Mesendoderm (in vitro differentiated cells): Measurements from ENCODE around the gene IMP4.

Experiments used
- DNase-seq: peaks from one replicate; pipeline ENCODE4 v3.0.0; 2013
- H2AK5ac ChIP-seq: 2 replicates; pipeline ENCODE4 v1.6.1; 2013; ENCODE audit warnings: low read length, inconsistent platforms
- H2BK120ac ChIP-seq: 2 replicates; pipeline ENCODE4 v1.6.1; 2013; ENCODE audit warnings: low read depth, mild to moderate bottlenecking, low read length, moderate library complexity, mixed read lengths
- H2BK15ac ChIP-seq: replicated peaks from 2 replicates; pipeline ENCODE4 v1.6.1; 2013; ENCODE audit warnings: low read depth, mild to moderate bottlenecking, moderate library complexity
- H2BK5ac ChIP-seq: 2 replicates; pipeline ENCODE4 v1.6.1; 2013; ENCODE audit warnings: low read length, inconsistent platforms
- H3K18ac ChIP-seq: 2 replicates; pipeline ENCODE4 v1.6.1; 2013; ENCODE audit warnings: mild to moderate bottlenecking, low read length, mixed read lengths
- H3K23ac ChIP-seq: one replicate; pipeline ENCODE4 v1.6.1; 2013; ENCODE audit warnings: low read length
- H3K27ac ChIP-seq: 2 replicates; pipeline ENCODE4 v1.5.1; 2013; ENCODE audit warnings: low read depth, mild to moderate bottlenecking, inconsistent platforms, low read length, moderate library complexity
- H3K27me3 ChIP-seq: 2 replicates; pipeline ENCODE4 v1.6.1; 2013; ENCODE audit warnings: low read length, control low read depth, mild to moderate bottlenecking, inconsistent platforms; ENCODE audit not compliant: insufficient read depth, poor library complexity
- H3K36me3 ChIP-seq: 2 replicates; pipeline ENCODE4 v1.6.1; 2013; ENCODE audit warnings: low read length, inconsistent platforms; ENCODE audit not compliant: control insufficient read depth, insufficient read depth
- H3K4ac ChIP-seq: one replicate; pipeline ENCODE4 v1.6.1; 2013; ENCODE audit warnings: low read depth, mild to moderate bottlenecking, low read length, moderate library complexity
- H3K4me1 ChIP-seq: 2 replicates; pipeline ENCODE4 v1.6.1; 2013; ENCODE audit warnings: low read depth, low read length, inconsistent platforms; ENCODE audit not compliant: control insufficient read depth
- H3K4me2 ChIP-seq: 2 replicates; pipeline ENCODE4 v1.6.1; 2013; ENCODE audit warnings: low read length
- H3K4me3 ChIP-seq: 2 replicates; pipeline ENCODE4 v1.5.1; 2013; ENCODE audit warnings: mild to moderate bottlenecking, low read length
- H3K56ac ChIP-seq: one replicate; pipeline ENCODE4 v1.6.1; 2013; ENCODE audit warnings: low read length
- H3K79me1 ChIP-seq: 2 replicates; pipeline ENCODE4 v1.6.1; 2013; ENCODE audit warnings: low read length, inconsistent platforms
- H3K79me2 ChIP-seq: 2 replicates; pipeline ENCODE4 v1.6.1; 2013; ENCODE audit warnings: mild to moderate bottlenecking, low read length; ENCODE audit not compliant: control insufficient read depth, insufficient read depth
- H3K9ac ChIP-seq: 2 replicates; pipeline ENCODE4 v1.6.1; 2013; ENCODE audit warnings: low read length, inconsistent platforms
- H4K5ac ChIP-seq: one replicate; pipeline ENCODE4 v1.6.1; 2013; ENCODE audit warnings: low read length
- H4K8ac ChIP-seq: one replicate; pipeline ENCODE4 v1.6.1; 2013; ENCODE audit warnings: low read depth, mild to moderate bottlenecking, control low read depth, low read length, moderate library complexity
- WGBS: extraction: QIAGEN DNeasy Blood & Tissue Kit; methylation state at CpG from one replicate; pipeline ENCODE4 v1.1.7; 2013; ENCODE audit warnings: low lambda C conversion rate, missing lambda C conversion rate; ENCODE audit not compliant: insufficient coverage; ENCODE audit errors: extremely low coverage; 5-methylcytosine and 5-hydroxymethylcytosine counted together

IMP4 gene

DNA sequence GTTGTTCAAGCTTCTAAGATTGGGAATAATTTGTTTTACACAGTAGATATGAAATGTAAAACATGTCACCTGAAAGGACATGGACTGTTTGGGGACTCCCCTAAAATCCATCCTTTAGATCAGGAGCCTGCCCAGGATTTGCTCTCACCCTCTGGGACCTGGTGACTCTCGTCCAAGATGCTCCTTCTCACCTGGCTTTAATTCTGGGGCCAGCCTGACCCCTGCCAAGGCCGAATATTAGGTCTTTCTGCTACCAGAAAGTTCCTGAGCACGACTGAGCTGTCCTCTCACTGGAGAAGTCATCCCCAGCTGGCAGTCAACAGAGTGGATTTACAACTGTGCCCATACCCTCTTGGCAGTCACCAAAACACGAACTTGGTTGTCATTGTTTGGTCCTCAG lies 38.4 kb downstream of the IMP4 start:
- no peak overlapping the region for H3K4ac ChIP-seq
- no peak overlapping the region for H3K9ac ChIP-seq
- H3K36me3 ChIP-seq, result no peaks in the 10 kb centered on the region
- no peak overlapping the region for H3K56ac ChIP-seq
- H3K4me1 ChIP-seq, result peaks cover 3% of the 10 kb centered on the region
- no peak overlapping the region for H4K8ac ChIP-seq
- H3K27ac ChIP-seq, result no peak overlapping the region
- no peak overlapping the region for H2BK15ac ChIP-seq
- no peak overlapping the region for H3K23ac ChIP-seq
- no peak overlapping the region for H2AK5ac ChIP-seq
- no peak overlapping the region for H3K4me3 ChIP-seq
- H4K5ac ChIP-seq, result no peak overlapping the region
- H3K79me2 ChIP-seq, result no peaks in the 10 kb centered on the region
- H3K18ac ChIP-seq, result no peak overlapping the region
- no peaks in the 10 kb centered on the region for H3K79me1 ChIP-seq
- no CpG with 5 or more reads among the region's 4 CpGs for WGBS
- no peak for DNase-seq
- H2BK5ac ChIP-seq, result no peak overlapping the region
- H3K27me3 ChIP-seq, result no peaks in the 10 kb centered on the region
- H3K4me2 ChIP-seq, result no peak overlapping the region
- H2BK120ac ChIP-seq, result no peak overlapping the region

- Histone ChIP-seq H3K4me1 (peaks cover 3% of the 10 kb centered on the region), H3K9ac (no peak overlapping the region), H4K5ac (no peak overlapping the region), H2BK15ac (no peak overlapping the region), H3K4ac (no peak overlapping the region), H3K4me3 (no peak overlapping the region), H3K36me3 (no peaks in the 10 kb centered on the region), H3K56ac (no peak overlapping the region), H4K8ac (no peak overlapping the region), H3K79me2 (no peaks in the 10 kb centered on the region), H3K27ac (no peak overlapping the region), H3K27me3 (no peaks in the 10 kb centered on the region), H3K79me1 (no peaks in the 10 kb centered on the region), H3K4me2 (no peak overlapping the region), H2BK5ac (no peak overlapping the region), H2AK5ac (no peak overlapping the region), H3K18ac (no peak overlapping the region), H2BK120ac (no peak overlapping the region), H3K23ac (no peak overlapping the region)
- DNase-seq, result no peak
- no CpG with 5 or more reads among the region's 4 CpGs for WGBS
These were observed 38.9 kb downstream of the IMP4 start for GRCh38 chr2:130381619-130382018.

DNA sequence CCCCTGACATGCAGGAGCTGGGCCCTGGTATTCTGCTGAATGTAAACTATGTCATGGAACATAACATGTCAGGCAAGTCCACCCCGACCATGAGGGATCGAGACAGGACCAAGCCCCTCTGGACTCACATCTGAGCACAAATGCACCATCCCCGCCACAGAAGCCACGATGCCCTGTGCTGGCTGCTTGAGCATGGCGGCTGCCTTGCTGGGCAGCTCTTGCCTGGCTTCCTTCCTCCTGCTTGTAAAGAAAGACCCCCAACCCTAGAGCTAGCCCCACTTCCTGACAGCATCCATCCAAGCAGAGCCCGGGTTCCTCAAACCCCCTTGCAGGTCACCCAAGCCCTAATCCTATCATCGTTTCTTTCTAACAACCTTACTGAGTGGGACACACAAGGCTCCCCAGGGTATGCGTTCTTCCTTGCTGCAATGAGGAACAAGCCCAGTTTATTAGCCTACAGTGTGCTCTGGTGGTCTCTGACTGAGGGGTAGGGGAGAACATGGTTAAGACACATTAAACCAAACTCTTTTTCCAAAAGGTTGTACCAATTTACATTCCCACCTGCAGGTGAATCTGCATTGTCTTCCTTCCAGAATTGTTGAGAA lies 39.7 kb downstream of the IMP4 start:
- Histone ChIP-seq H3K4me3 (no peak overlapping the region), H3K27ac (no peak overlapping the region), H2BK15ac (no peak overlapping the region), H3K23ac (no peak overlapping the region), H3K18ac (no peak overlapping the region), H3K56ac (no peak overlapping the region), H2BK5ac (no peak overlapping the region), H2BK120ac (no peak overlapping the region), H4K8ac (no peak overlapping the region), H3K9ac (no peak overlapping the region), H3K36me3 (no peaks in the 10 kb centered on the region), H3K79me1 (no peaks in the 10 kb centered on the region), H3K27me3 (no peaks in the 10 kb centered on the region), H3K4ac (no peak overlapping the region), H4K5ac (no peak overlapping the region), H2AK5ac (no peak overlapping the region), H3K79me2 (no peaks in the 10 kb centered on the region), H3K4me1 (peaks cover 3% of the 10 kb centered on the region), H3K4me2 (no peak overlapping the region)
- no peak for DNase-seq
- WGBS, result no CpG with 5 or more reads among the region's 8 CpGs

DNA sequence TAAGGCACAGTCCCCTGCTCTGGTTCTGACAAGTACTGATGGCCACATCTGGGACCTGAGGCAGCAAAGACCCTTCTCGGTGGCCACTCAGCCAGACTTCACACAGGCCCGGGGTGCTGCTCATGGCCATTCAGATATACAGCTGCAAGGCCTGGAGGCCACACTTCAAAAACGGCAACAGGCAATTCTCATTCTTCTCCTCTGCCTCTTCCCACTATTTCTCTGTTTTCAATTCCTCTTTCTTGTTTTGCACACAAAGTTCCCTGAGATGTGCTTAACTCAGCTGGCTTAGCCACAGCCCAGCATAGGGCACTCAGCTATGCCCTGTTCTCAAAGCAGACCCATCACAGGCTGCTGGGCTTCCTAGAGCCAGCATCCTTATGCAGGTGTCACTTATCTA lies 43.0 kb downstream of the IMP4 start:
- H3K36me3 ChIP-seq, result no peaks in the 10 kb centered on the region
- no peak overlapping the region for H3K4me3 ChIP-seq
- H2BK5ac ChIP-seq, result no peak overlapping the region
- no peak overlapping the region for H4K5ac ChIP-seq
- H3K9ac ChIP-seq, result no peak overlapping the region
- no peaks in the 10 kb centered on the region for H3K79me2 ChIP-seq
- no peak overlapping the region for H2AK5ac ChIP-seq
- H2BK15ac ChIP-seq, result no peak overlapping the region
- no peak overlapping the region for H3K27ac ChIP-seq
- no peak overlapping the region for H3K4ac ChIP-seq
- no peak overlapping the region for H3K4me2 ChIP-seq
- H3K4me1 ChIP-seq, result no peaks in the 10 kb centered on the region
- H4K8ac ChIP-seq, result no peak overlapping the region
- no peak overlapping the region for H3K23ac ChIP-seq
- no peaks in the 10 kb centered on the region for H3K27me3 ChIP-seq
- no CpG with 5 or more reads among the region's 3 CpGs for WGBS
- no peak overlapping the region for H2BK120ac ChIP-seq
- H3K56ac ChIP-seq, result no peak overlapping the region
- no peak overlapping the region for H3K18ac ChIP-seq
- no peak for DNase-seq
- no peaks in the 10 kb centered on the region for H3K79me1 ChIP-seq

DNA sequence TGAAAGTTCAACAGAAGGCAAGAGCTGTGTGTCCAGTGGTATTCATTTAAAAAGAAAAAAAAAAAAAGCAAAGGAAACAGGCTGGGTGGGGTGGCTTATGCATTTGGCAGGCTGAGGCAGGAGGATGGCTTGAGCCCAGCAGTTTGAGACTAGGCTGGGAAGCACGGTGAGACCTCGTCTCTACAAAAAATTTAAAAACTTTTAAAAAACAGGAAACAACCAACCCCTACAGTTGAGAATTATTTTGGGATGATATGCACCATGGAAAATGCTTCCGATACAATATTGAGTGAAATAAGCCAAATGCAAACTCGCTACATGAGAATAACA lies 44.3 kb downstream of the IMP4 start:
- H3K4ac ChIP-seq, result no peak overlapping the region
- no peak overlapping the region for H2BK120ac ChIP-seq
- H3K4me3 ChIP-seq, result no peak overlapping the region
- no peak overlapping the region for H3K56ac ChIP-seq
- H3K79me1 ChIP-seq, result no peaks in the 10 kb centered on the region
- no peak overlapping the region for H3K9ac ChIP-seq
- H2BK15ac ChIP-seq, result no peak overlapping the region
- DNase-seq, result no peak
- no peak overlapping the region for H4K5ac ChIP-seq
- no peak overlapping the region for H2AK5ac ChIP-seq
- no peaks in the 10 kb centered on the region for H3K79me2 ChIP-seq
- H3K27ac ChIP-seq, result no peak overlapping the region
- H4K8ac ChIP-seq, result no peak overlapping the region
- H2BK5ac ChIP-seq, result no peak overlapping the region
- H3K4me1 ChIP-seq, result no peaks in the 10 kb centered on the region
- no peak overlapping the region for H3K4me2 ChIP-seq
- no CpG with 5 or more reads among the region's 4 CpGs for WGBS
- no peaks in the 10 kb centered on the region for H3K27me3 ChIP-seq
- no peak overlapping the region for H3K23ac ChIP-seq
- no peak overlapping the region for H3K18ac ChIP-seq
- H3K36me3 ChIP-seq, result no peaks in the 10 kb centered on the region

DNA sequence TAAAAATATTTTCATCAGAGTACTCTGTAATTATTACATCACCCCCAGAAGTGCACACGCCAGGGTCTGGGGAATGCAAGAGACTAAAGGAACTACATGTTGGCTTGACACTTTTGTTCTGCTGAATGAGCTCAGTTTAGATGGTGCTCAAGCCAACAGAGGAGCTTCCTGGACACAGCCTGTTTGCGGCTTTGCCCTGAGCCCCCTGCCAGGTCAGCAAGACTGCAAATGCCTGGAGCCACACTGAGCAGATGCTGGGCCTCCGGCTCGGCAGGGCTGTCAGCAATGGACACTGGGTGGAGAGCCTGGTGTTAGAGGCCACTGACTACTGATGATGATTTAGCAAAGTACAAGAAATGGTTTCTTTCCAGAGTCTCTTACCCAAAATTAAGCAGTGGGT lies 45.1 kb downstream of the IMP4 start:
- H3K4me1 ChIP-seq, result no peaks in the 10 kb centered on the region
- no peak overlapping the region for H3K4ac ChIP-seq
- no peaks in the 10 kb centered on the region for H3K79me2 ChIP-seq
- no peak overlapping the region for H2BK120ac ChIP-seq
- H4K8ac ChIP-seq, result no peak overlapping the region
- H3K4me2 ChIP-seq, result no peak overlapping the region
- DNase-seq, result no peak
- H2AK5ac ChIP-seq, result no peak overlapping the region
- no peak overlapping the region for H4K5ac ChIP-seq
- no peak overlapping the region for H3K27ac ChIP-seq
- no peak overlapping the region for H2BK15ac ChIP-seq
- H3K79me1 ChIP-seq, result no peaks in the 10 kb centered on the region
- H3K23ac ChIP-seq, result no peak overlapping the region
- H3K4me3 ChIP-seq, result no peak overlapping the region
- H3K9ac ChIP-seq, result no peak overlapping the region
- WGBS, result no CpG with 5 or more reads among the region's 4 CpGs
- no peak overlapping the region for H3K18ac ChIP-seq
- no peaks in the 10 kb centered on the region for H3K27me3 ChIP-seq
- H3K36me3 ChIP-seq, result no peaks in the 10 kb centered on the region
- H3K56ac ChIP-seq, result no peak overlapping the region
- H2BK5ac ChIP-seq, result no peak overlapping the region
